Parathyroid adenoma (tissue), 2 donors: ENCODE measurements around the gene SCN4A.

Source experiments
- H2AFZ ChIP-seq: fragments of 300-600 bp; sonication (generic); one replicate; pipeline ENCODE4 v1.7.0; 2017; ENCODE audit warnings: antibody characterized with exemption, mild to moderate bottlenecking
- H3K27ac ChIP-seq: fragments of 300-600 bp; sonication (generic); one replicate; pipeline ENCODE4 v1.7.0; 2017
- H3K27me3 ChIP-seq: fragments of 300-600 bp; sonication (generic); one replicate; pipeline ENCODE4 v1.7.0; 2017; ENCODE audit warnings: low read length; ENCODE audit not compliant: control insufficient read depth, insufficient read depth
- H3K36me3 ChIP-seq: fragments of 300-600 bp; sonication (generic); one replicate; pipeline ENCODE4 v1.7.0; 2017; ENCODE audit warnings: low read length; ENCODE audit not compliant: control insufficient read depth, insufficient read depth
- H3K4me1 ChIP-seq: fragments of 300-600 bp; sonication (generic); one replicate; pipeline ENCODE4 v1.7.0; 2017; ENCODE audit warnings: control low read depth
- H3K4me2 ChIP-seq: fragments of 300-600 bp; sonication (generic); one replicate; pipeline ENCODE4 v1.7.0; 2017; ENCODE audit warnings: low read length
- H3K4me3 ChIP-seq: fragments of 300-600 bp; sonication (generic); one replicate; pipeline ENCODE4 v1.7.0; 2017; ENCODE audit warnings: low read depth, low read length
- H3K79me2 ChIP-seq: fragments of 300-600 bp; sonication (generic); one replicate; pipeline ENCODE4 v1.7.0; 2017; ENCODE audit warnings: control low read depth
- H3K9ac ChIP-seq: fragments of 300-600 bp; sonication (generic); one replicate; pipeline ENCODE4 v1.7.0; 2017; ENCODE audit warnings: mild to moderate bottlenecking
- H3K9me3 ChIP-seq: fragments of 300-600 bp; sonication (generic); one replicate; pipeline ENCODE4 v1.7.0; 2017; ENCODE audit warnings: low read length; ENCODE audit not compliant: control insufficient read depth
- TF ChIP-seq, protein P1 (sequence below): fragments of 300-600 bp; sonication (generic); IDR thresholded peaks from one replicate; pipeline ENCODE4 v1.7.0; 2017; ENCODE audit warnings: antibody characterized with exemption, mild to moderate bottlenecking
- donor health status: primary hyperparathyroidism.

Gene SCN4A

DNA sequence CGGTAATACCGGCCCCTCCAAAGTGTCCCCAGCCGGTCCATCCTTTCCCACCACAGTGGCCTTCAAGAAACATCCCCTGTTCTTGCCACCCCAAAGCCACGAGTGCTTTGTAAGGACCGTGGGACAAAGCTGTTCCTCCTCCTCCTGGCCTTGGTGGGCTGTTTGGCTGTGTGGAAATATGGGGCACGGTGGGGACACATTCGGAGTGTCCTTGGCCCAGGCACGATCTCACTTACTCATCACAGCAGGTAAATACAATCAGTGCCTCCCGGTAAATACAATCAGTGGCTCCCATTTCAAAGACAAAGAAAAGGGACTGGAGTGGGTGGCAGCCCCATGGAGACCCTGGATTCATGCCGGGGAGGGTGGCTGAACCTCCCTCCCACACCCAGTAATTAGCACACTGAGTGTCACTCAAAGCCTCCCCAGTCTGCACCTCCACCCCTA is 10.4 kb downstream of the SCN4A start:
- no peaks in the 10 kb centered on the region for H3K79me2 ChIP-seq
- no peaks in the 10 kb centered on the region for H3K4me1 ChIP-seq
- no peak overlapping the region for H2AFZ ChIP-seq
- no peak overlapping the region for H3K4me2 ChIP-seq
- no peak overlapping the region for H3K4me3 ChIP-seq
- TF ChIP-seq, protein P1, sequence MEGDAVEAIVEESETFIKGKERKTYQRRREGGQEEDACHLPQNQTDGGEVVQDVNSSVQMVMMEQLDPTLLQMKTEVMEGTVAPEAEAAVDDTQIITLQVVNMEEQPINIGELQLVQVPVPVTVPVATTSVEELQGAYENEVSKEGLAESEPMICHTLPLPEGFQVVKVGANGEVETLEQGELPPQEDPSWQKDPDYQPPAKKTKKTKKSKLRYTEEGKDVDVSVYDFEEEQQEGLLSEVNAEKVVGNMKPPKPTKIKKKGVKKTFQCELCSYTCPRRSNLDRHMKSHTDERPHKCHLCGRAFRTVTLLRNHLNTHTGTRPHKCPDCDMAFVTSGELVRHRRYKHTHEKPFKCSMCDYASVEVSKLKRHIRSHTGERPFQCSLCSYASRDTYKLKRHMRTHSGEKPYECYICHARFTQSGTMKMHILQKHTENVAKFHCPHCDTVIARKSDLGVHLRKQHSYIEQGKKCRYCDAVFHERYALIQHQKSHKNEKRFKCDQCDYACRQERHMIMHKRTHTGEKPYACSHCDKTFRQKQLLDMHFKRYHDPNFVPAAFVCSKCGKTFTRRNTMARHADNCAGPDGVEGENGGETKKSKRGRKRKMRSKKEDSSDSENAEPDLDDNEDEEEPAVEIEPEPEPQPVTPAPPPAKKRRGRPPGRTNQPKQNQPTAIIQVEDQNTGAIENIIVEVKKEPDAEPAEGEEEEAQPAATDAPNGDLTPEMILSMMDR = no peak
- peak overlapping the region; percentile 61 for H3K27ac ChIP-seq
- H3K9ac ChIP-seq = no peak overlapping the region
- H3K36me3 ChIP-seq = no peaks in the 10 kb centered on the region
- no peaks in the 10 kb centered on the region for H3K9me3 ChIP-seq
- no peaks in the 10 kb centered on the region for H3K27me3 ChIP-seq

DNA sequence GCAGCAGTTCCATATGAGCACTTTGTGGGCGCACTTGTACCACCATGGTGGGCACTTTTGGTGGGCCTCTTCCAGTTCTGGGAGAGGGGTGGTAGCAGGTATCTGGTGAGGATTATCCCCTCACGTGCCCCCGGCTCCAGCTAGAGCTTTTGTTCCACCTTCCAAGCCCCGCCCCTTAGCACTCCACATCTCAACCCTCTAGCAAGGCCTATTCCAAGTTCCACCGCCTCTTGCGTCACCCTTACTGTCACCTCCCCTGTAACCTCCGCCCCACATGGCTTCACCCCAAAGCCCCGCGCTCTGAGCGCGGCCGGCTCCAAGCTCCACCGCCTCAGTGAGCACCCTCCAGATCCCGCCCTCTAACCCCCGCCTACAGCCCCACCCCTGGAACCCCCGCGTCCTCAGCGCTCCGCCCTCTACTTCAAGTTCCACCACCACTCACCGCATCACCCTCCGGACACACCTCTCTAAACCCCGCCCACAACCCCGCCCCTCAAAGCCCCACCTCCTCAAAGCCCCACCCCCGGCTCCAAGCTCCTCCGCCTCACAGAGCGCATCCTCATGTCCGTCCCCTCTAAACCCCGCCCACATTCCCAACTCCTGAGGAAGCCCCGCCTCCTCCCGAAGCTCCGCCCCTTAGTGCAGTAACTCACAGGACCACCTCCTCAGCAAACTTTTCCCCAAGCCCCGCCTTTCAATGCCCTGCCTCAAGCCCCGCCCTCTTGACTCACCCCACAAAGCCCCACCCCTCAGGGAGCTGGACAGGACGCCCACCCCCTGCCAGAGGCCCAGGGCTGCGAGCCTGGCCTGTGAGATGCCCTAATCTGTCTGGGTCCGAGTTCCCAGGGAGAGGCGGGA is 11.1 kb downstream of the SCN4A start:
- H3K27ac ChIP-seq = peak overlapping the region; percentile 61
- peaks cover 2% of the 10 kb centered on the region for H3K4me1 ChIP-seq
- H3K4me3 ChIP-seq = peak overlapping the region; percentile 17

DNA sequence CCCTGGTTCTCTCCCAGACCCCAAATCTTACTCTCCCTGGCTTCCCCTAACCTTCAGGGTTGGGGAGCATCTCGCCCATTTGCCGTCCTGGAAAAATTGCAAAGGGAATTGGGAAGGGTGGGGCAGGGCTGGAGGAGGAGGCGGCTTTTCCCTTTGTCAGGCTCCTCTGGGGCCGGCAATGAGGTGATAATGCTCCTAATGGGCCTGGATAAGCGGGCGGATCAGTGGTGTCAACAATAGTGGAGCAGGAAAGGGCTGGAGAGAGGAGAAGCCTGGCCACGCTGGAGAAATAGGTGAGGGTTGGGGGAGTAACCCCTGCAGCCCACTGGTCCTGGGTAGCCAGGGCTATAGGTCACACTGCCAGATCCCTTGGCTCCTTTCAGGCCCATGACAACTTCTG is 12.3 kb downstream of the SCN4A start:
- Histone ChIP-seq H3K9ac (no peak overlapping the region), H3K27ac (no peak overlapping the region), H3K9me3 (no peaks in the 10 kb centered on the region), H3K4me3 (no peak overlapping the region), H3K36me3 (no peaks in the 10 kb centered on the region), H3K4me1 (peaks cover 5% of the 10 kb centered on the region), H3K4me2 (no peak overlapping the region), H2AFZ (no peak overlapping the region), H3K79me2 (no peaks in the 10 kb centered on the region), H3K27me3 (no peaks in the 10 kb centered on the region)
- TF ChIP-seq, protein P1 = no peak

More for the DNA sequence above, 11.1 kb downstream of the SCN4A start:
- no peaks in the 10 kb centered on the region for H3K79me2 ChIP-seq
- H3K9ac ChIP-seq = no peak overlapping the region
- no peak overlapping the region for H3K4me2 ChIP-seq
- H3K27me3 ChIP-seq = no peaks in the 10 kb centered on the region
- TF ChIP-seq, protein P1 = no peak
- H3K9me3 ChIP-seq = no peaks in the 10 kb centered on the region
- peak overlapping the region; percentile 50 for H2AFZ ChIP-seq
- H3K36me3 ChIP-seq = no peaks in the 10 kb centered on the region

DNA sequence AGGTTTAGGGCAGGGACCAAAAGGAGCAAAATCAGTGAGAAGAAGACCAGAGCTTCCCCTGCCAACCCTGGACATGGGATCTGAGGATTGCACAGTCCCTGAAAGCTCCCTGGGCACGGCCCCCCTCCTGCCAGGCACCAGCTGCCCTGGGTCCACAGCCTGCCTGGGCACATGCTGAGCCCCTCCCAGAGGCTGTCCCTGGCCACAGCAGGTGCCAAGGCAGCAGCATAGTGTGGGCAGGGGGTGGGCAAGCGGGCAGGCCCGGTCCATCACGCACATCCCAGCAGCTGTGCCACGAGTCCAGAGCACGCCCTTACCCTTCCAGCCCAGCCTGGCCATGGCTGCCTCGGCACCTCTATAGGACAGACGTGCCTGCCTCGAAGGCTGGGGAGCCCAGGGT is 12.7 kb downstream of the SCN4A start:
- Histone ChIP-seq H3K4me3 (no peak overlapping the region), H3K9ac (no peak overlapping the region), H3K27ac (no peak overlapping the region), H3K4me1 (peaks cover 5% of the 10 kb centered on the region), H3K79me2 (no peaks in the 10 kb centered on the region), H3K36me3 (no peaks in the 10 kb centered on the region), H3K27me3 (no peaks in the 10 kb centered on the region), H3K9me3 (no peaks in the 10 kb centered on the region), H3K4me2 (no peak overlapping the region), H2AFZ (no peak overlapping the region)
- TF ChIP-seq, protein P1 = no peak
